PC-9 (cell line): Measurements from ENCODE around the gene PECR. TPM values are rescaled to one million over a fixed set of nuclear protein-coding genes. Genes with fewer than 3 reads are reported as not detected.

ENCODE experiments used
- BruUV-seq: library from RNA; stranded (reverse); fragments of 400-500 nt; replicated peaks from 2 replicates; lab custom pipeline; 2021; lab: Mats Ljungman, UMichigan
- CTCF ChIA-PET: fragments of 300-600 bp; sonication (Branson Sonifier 250); formaldehyde crosslinking; loops from one replicate; lab custom pipeline; 2022; ENCODE audit warnings: antibody characterized with exemption; lab: Charles Lee
- POLR2A ChIA-PET: fragments of 300-600 bp; sonication (Branson Sonifier 250); formaldehyde crosslinking; loops from one replicate; lab custom pipeline; 2022; ENCODE audit warnings: antibody characterized with exemption; ENCODE audit not compliant: unreplicated experiment; lab: Charles Lee
- DNase-seq, 2 experiments: peaks; one replicate each; pipeline versions ENCODE4 v3.0.0 to v3.0.0-alpha.2; 2015 to 2022; ENCODE audit warnings: mixed read lengths in 1 of 2
- H2AFZ ChIP-seq: fragments of 200-600 bp; sonication (generic); 2 replicates; pipeline ENCODE4 v1.8.1; 2017; ENCODE audit warnings: antibody characterized with exemption
- H3F3A ChIP-seq: fragments of 200-600 bp; sonication (generic); 2 replicates; pipeline ENCODE4 v1.8.1; 2017; ENCODE audit warnings: antibody characterized with exemption, mild to moderate bottlenecking, low read depth; ENCODE audit not compliant: insufficient read depth
- H3K27ac ChIP-seq: fragments of 200-600 bp; sonication (generic); 2 replicates; pipeline ENCODE4 v1.6.1; 2016; ENCODE audit warnings: mixed run types
- H3K27me3 ChIP-seq: fragments of 200-600 bp; sonication (generic); 2 replicates; pipeline ENCODE4 v1.6.1; 2016; ENCODE audit warnings: low read depth, mixed run types; ENCODE audit not compliant: insufficient read depth
- H3K36me3 ChIP-seq: fragments of 200-600 bp; sonication (generic); 2 replicates; pipeline ENCODE4 v1.6.1; 2016; ENCODE audit warnings: low read depth, mixed run types
- H3K4me1 ChIP-seq: fragments of 200-600 bp; sonication (generic); replicated peaks from 2 replicates; pipeline ENCODE4 v1.6.1; 2016; ENCODE audit warnings: mixed run types; ENCODE audit not compliant: insufficient read depth
- H3K4me2 ChIP-seq: fragments of 200-600 bp; sonication (generic); 2 replicates; pipeline ENCODE4 v1.6.1; 2017; ENCODE audit warnings: mixed run types
- H3K4me3 ChIP-seq: fragments of 200-600 bp; sonication (generic); 2 replicates; pipeline ENCODE4 v1.6.1; 2016; ENCODE audit warnings: mixed run types
- H3K79me2 ChIP-seq: fragments of 200-600 bp; sonication (generic); 2 replicates; pipeline ENCODE4 v1.6.1; 2017; ENCODE audit warnings: low read depth, mixed run types
- H3K9me2 ChIP-seq: fragments of 200-600 bp; sonication (generic); 2 replicates; pipeline ENCODE4 v1.8.1; 2017; ENCODE audit warnings: mild to moderate bottlenecking; ENCODE audit not compliant: insufficient read depth
- H3K9me3 ChIP-seq: fragments of 200-600 bp; sonication (generic); 2 replicates; pipeline ENCODE4 v1.8.1; 2016; ENCODE audit warnings: low read depth; ENCODE audit not compliant: insufficient read depth
- H4K20me1 ChIP-seq: fragments of 200-600 bp; sonication (generic); 2 replicates; pipeline ENCODE4 v1.8.1; 2017; ENCODE audit not compliant: insufficient read depth
- EZH2 ChIP-seq: fragments of 200-600 bp; sonication (generic); IDR thresholded peaks from 2 replicates; pipeline ENCODE4 v1.8.0; 2017; ENCODE audit warnings: antibody characterized with exemption, low read depth
- intact Hi-C: fragments of 100-400 bp; cut with micrococcal nuclease; formaldehyde crosslinking; loops from one replicate; pipeline ENCODE4 v1.10.0; 2022; ENCODE audit not compliant: unreplicated experiment
- total RNA-seq: library from RNA; stranded (reverse); gene quantifications from 2 replicates; pipeline ENCODE4 v1.2.3, GENCODE V29; 2021
- TF ChIP-seq, protein P1 (sequence below): fragments of 200-600 bp; sonication (generic); conservative IDR thresholded peaks from 2 replicates; pipeline ENCODE4 v1.6.1; 2017; ENCODE audit warnings: mixed run types, antibody characterized with exemption, mild to moderate bottlenecking, moderate library complexity

PECR gene
- total RNA-seq, 1 experiment from 2014 or later: 10.8 TPM

DNA sequence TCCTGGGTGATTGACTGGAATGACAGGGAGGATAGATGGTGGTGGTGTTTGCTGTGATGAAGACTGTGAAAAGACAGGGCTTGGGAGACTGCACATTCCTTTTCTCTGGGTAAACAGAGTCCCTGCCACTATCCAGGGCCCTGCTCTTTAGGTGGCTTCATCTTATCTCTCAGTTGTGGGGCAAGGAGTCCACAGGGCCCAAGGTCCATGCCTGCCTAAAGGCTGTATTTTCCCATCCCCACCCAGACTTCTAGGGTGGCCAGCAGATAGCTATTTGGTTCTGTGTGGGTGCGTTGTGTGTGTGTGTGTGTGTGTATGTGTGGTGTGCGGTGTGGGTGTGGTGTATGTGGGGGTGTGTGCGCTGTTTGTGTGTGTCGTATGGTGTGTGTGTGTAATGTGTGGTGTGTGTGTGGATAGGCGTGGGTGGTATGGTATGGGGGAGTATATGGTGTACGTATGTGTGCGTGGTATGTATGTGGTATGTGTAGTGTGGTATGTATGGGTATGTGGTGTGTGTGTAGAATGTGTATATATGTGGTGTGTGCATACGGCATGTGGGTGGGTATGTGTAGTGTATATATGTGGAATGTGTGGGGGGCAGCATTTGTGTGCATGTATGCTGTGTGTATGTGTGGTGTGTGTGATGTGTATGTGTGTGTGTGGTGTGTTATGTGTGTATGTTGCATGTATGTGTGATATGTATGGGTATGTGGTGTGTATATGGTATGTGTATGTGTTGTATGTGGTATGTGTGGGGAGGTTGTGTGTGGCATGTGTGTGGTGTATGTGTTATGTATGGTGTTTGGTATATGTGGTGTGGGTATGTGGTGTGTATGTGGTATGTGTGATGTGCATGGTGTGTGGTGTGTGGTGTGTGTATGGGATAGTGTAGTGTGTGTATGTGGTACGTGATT lies 17.1 kb upstream of the PECR start:
- ChIA-PET POLR2A (no interaction called here), CTCF (no interaction called here)
- Histone ChIP-seq H3K9me2 (no peaks in the 10 kb centered on the region), H2AFZ (no peak overlapping the region), H3K4me3 (no peak overlapping the region), H3K4me1 (no peaks in the 10 kb centered on the region), H3K27me3 (no peaks in the 10 kb centered on the region; the same call in 1 of the 2 replicates), H3K27ac (no peak overlapping the region), H3K36me3 (no peaks in the 10 kb centered on the region), H3K79me2 (no peaks in the 10 kb centered on the region), H4K20me1 (no peaks in the 10 kb centered on the region), H3K9me3 (peaks cover 3% of the 10 kb centered on the region; the same call in 1 of the 2 replicates), H3F3A (peaks cover 4% of the 10 kb centered on the region; the same call in 1 of the 2 replicates), H3K4me2 (no peak overlapping the region)
- DNase-seq: no peak
- no TSS peak for BruUV-seq
- intact Hi-C loops: no loop called here
- TF ChIP-seq, protein P1, sequence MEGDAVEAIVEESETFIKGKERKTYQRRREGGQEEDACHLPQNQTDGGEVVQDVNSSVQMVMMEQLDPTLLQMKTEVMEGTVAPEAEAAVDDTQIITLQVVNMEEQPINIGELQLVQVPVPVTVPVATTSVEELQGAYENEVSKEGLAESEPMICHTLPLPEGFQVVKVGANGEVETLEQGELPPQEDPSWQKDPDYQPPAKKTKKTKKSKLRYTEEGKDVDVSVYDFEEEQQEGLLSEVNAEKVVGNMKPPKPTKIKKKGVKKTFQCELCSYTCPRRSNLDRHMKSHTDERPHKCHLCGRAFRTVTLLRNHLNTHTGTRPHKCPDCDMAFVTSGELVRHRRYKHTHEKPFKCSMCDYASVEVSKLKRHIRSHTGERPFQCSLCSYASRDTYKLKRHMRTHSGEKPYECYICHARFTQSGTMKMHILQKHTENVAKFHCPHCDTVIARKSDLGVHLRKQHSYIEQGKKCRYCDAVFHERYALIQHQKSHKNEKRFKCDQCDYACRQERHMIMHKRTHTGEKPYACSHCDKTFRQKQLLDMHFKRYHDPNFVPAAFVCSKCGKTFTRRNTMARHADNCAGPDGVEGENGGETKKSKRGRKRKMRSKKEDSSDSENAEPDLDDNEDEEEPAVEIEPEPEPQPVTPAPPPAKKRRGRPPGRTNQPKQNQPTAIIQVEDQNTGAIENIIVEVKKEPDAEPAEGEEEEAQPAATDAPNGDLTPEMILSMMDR: no peak

DNA sequence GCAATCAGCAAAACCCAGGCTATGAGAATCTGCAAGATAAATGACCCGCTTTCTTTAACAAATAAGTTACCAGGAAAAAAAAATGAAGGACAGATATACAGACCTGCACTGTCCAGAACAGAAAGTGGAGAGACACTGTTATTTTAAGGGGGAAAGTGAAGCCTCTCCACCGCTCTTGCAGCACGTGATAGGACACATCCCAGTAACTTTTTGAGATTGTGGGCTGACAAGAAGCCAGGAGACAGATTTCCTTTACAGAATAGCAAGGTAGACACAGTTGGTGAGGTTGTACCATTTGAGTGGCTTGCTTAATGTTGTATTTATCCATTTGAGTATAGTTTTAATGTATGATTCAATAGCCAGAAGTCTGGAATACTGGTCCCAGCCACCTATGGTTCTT lies 13.1 kb upstream of the PECR start:
- no peak overlapping the region for H3K4me3 ChIP-seq
- ChIA-PET CTCF (no interaction called here), POLR2A (no interaction called here)
- no peaks in the 10 kb centered on the region for H3K4me1 ChIP-seq
- no peaks in the 10 kb centered on the region; the same call in 1 of the 2 replicates for H3K27me3 ChIP-seq
- intact Hi-C loops: no loop called here
- 0 out of 2 replicates have a peak, but pooled peaks cover 4% of the 10 kb centered on the region for H3K9me2 ChIP-seq
- H3K79me2 ChIP-seq: no peaks in the 10 kb centered on the region
- H3K9me3 ChIP-seq: peaks cover 3% of the 10 kb centered on the region; the same call in 1 of the 2 replicates
- H3K27ac ChIP-seq: no peak overlapping the region
- no peak for DNase-seq
- no peak overlapping the region for H3K4me2 ChIP-seq
- H3K36me3 ChIP-seq: no peaks in the 10 kb centered on the region
- H3F3A ChIP-seq: peaks cover 4% of the 10 kb centered on the region; the same call in 1 of the 2 replicates
- no peaks in the 10 kb centered on the region for H4K20me1 ChIP-seq
- TF ChIP-seq, protein P1: no peak
- TF ChIP-seq EZH2: no peak
- H2AFZ ChIP-seq: no peak overlapping the region
- BruUV-seq: no TSS peak

DNA sequence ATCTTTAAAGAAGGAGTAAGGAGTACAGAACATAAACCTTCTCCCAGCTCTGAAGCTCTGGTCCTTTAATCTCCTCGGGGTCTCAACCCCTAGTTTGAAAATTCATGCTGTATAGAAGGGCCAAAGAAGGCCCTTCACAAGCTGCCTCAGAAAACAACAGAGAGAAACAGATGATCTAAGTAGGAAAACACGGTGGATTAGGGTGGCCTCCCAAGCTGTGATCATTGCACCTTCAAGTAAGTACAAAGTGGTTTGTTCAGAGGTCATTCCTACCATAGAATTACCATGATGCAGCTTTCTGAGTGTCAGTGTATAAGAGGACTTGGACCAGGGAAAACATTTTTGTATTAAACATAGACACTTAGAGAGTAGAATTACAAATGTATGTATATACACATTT lies 11.0 kb upstream of the PECR start:
- Histone ChIP-seq H3K27ac (no peak overlapping the region), H3K27me3 (no peaks in the 10 kb centered on the region; the same call in 1 of the 2 replicates), H3K79me2 (no peaks in the 10 kb centered on the region), H4K20me1 (no peaks in the 10 kb centered on the region), H3K9me2 (0 out of 2 replicates have a peak, but pooled peaks cover 4% of the 10 kb centered on the region), H3K9me3 (no peaks in the 10 kb centered on the region), H2AFZ (no peak overlapping the region), H3K4me3 (no peak overlapping the region), H3K36me3 (no peaks in the 10 kb centered on the region), H3K4me2 (no peak overlapping the region), H3K4me1 (no peaks in the 10 kb centered on the region), H3F3A (no peaks in the 10 kb centered on the region)
- ChIA-PET CTCF (no interaction called here), POLR2A (no interaction called here)
- intact Hi-C loops: no loop called here
- BruUV-seq: no TSS peak
- TF ChIP-seq, protein P1: no peak
- no peak for TF ChIP-seq EZH2
- no peak for DNase-seq
